GM21825 (cell line): ENCODE results near the gene DNA2.

Source experiments
- ATAC-seq: cut with Tn5 transposase; IDR thresholded peaks from one replicate; pipeline ENCODE4 v1.9.1; 2021; ENCODE audit warnings: mild to moderate bottlenecking, moderate library complexity; ENCODE audit not compliant: unreplicated experiment

The DNA2 gene

GRCh38 chr10:68365611-68366010, 106.2 kb downstream of the DNA2 start:
- no peak for ATAC-seq

- ATAC-seq, result no peak
Measured at GRCh38 chr10:68364101-68364886, 107.5 kb downstream of the DNA2 start.
